Ovary (tissue), 3 donors: ENCODE results near the gene ERC1.

Experiments
- CTCF ChIP-seq, 3 donors: fragments of 450-650 bp in 2 of 3; fragments of 200-600 bp in 1 of 3; IDR thresholded peaks; one replicate each; pipeline versions ENCODE4 v1.5.1 to v1.8.0; 2016 to 2022; ENCODE audit warnings: antibody characterized with exemption in 3 of 3, mild to moderate bottlenecking in 1 of 3
- EP300 ChIP-seq: sonication (generic); formaldehyde crosslinking; IDR thresholded peaks from one replicate; pipeline ENCODE4 v1.6.1; 2017; ENCODE audit warnings: antibody characterized with exemption
- POLR2A ChIP-seq: fragments of 450-650 bp; IDR thresholded peaks from one replicate; pipeline ENCODE4 v1.6.1; 2017; ENCODE audit warnings: antibody characterized with exemption, mild to moderate bottlenecking, moderate library complexity
- donor health status: DM: no; HTN: no; CAD: no.

GRCh38 chr12:1083889-1084262, 92.9 kb downstream of the ERC1 start:
- TF ChIP-seq CTCF (IDR thresholded peaks at IDR 0.05), result no peak
- no peak for TF ChIP-seq POLR2A
- TF ChIP-seq EP300, result no peak
